ENCODE data around the gene ITGAE.

DNA sequence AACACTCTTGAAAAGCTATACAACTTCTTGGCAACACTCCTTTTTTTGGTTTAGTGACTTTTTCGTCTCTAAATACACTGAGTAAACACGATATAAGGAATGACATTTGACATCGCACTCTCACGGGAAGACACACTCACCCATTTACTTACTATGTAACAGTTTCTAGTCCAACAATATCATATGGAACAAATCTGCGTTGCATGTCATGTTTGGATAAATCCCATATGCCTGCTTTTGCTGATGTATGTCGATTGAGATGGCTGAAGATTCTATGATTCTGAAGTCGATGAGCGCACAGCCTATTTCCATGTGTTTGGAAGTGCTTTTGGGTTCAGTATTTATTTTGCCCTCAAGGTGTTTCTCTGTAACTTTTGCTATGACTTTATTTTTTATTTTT, 18.2 kb downstream of the ITGAE start:
- TF ChIP-seq, protein P1, sequence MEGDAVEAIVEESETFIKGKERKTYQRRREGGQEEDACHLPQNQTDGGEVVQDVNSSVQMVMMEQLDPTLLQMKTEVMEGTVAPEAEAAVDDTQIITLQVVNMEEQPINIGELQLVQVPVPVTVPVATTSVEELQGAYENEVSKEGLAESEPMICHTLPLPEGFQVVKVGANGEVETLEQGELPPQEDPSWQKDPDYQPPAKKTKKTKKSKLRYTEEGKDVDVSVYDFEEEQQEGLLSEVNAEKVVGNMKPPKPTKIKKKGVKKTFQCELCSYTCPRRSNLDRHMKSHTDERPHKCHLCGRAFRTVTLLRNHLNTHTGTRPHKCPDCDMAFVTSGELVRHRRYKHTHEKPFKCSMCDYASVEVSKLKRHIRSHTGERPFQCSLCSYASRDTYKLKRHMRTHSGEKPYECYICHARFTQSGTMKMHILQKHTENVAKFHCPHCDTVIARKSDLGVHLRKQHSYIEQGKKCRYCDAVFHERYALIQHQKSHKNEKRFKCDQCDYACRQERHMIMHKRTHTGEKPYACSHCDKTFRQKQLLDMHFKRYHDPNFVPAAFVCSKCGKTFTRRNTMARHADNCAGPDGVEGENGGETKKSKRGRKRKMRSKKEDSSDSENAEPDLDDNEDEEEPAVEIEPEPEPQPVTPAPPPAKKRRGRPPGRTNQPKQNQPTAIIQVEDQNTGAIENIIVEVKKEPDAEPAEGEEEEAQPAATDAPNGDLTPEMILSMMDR (IDR thresholded peaks at IDR 0.05), result no peak
- TF ChIP-seq POLR2A (IDR thresholded peaks at IDR 0.05), result no peak

All from prostate gland (tissue), 2 donors.